HepG2 (cell line): Measurements from ENCODE around the gene ERBB3. TPM values are rescaled to one million over a fixed set of nuclear protein-coding genes. Genes with fewer than 3 reads are reported as not detected.

ENCODE experiments used
- ARNTL ChIP-seq: sonication (generic); formaldehyde crosslinking; IDR thresholded peaks from 2 replicates; pipeline ENCODE4 v1.4.0; 2020; ENCODE audit warnings: mild to moderate bottlenecking, missing genetic modification reagents
- BRD4 ChIP-seq: sonication (generic); formaldehyde crosslinking; IDR thresholded peaks from 2 replicates; pipeline ENCODE4 v1.4.0; 2020; ENCODE audit warnings: missing genetic modification reagents
- DPF2 ChIP-seq: sonication (generic); formaldehyde crosslinking; IDR thresholded peaks from 2 replicates; pipeline ENCODE4 v1.4.0; 2020; ENCODE audit warnings: mild to moderate bottlenecking, low read depth, missing genetic modification reagents, borderline replicate concordance
- FOSL2 ChIP-seq: sonication (generic); formaldehyde crosslinking; IDR thresholded peaks from 2 replicates; pipeline ENCODE4 v1.4.0; 2020; ENCODE audit warnings: missing genetic modification reagents
- FOXC1 ChIP-seq: sonication (generic); formaldehyde crosslinking; IDR thresholded peaks from 2 replicates; pipeline ENCODE4 v1.8.0; 2022; ENCODE audit warnings: mild to moderate bottlenecking, missing genetic modification reagents, borderline replicate concordance
- GATAD1 ChIP-seq: IDR thresholded peaks from 2 replicates; pipeline ENCODE4 v1.6.1; 2016; ENCODE audit warnings: missing genetic modification reagents, missing compliant biosample characterization
- GFI1 ChIP-seq: sonication (generic); formaldehyde crosslinking; IDR thresholded peaks from 2 replicates; pipeline ENCODE4 v1.5.0; 2020; ENCODE audit warnings: missing genetic modification reagents, mild to moderate bottlenecking, borderline replicate concordance
- GMEB2 ChIP-seq: IDR thresholded peaks from 2 replicates; pipeline ENCODE4 v1.6.1; 2016; ENCODE audit warnings: missing biosample characterization, missing genetic modification reagents, low read depth
- HMGXB3 ChIP-seq: sonication (generic); formaldehyde crosslinking; IDR thresholded peaks from 2 replicates; pipeline ENCODE4 v1.4.0; 2020; ENCODE audit warnings: missing genetic modification reagents, borderline replicate concordance
- PPARG ChIP-seq: conservative IDR thresholded peaks from 2 replicates; pipeline ENCODE4 v1.6.1; 2016; ENCODE audit warnings: missing biosample characterization, missing genetic modification reagents
- SPEN ChIP-seq: sonication (generic); formaldehyde crosslinking; IDR thresholded peaks from 2 replicates; pipeline ENCODE4 v1.5.1; 2020; ENCODE audit warnings: low read depth, mild to moderate bottlenecking, missing genetic modification reagents
- TSC22D2 ChIP-seq: sonication (generic); formaldehyde crosslinking; IDR thresholded peaks from 2 replicates; pipeline ENCODE4 v1.5.1; 2020; ENCODE audit warnings: missing genetic modification reagents, mild to moderate bottlenecking, borderline replicate concordance
- ZNF331 ChIP-seq: sonication (generic); formaldehyde crosslinking; IDR thresholded peaks from 2 replicates; pipeline ENCODE4 v1.4.0; 2020; ENCODE audit warnings: missing genetic modification reagents
- ZNF652 ChIP-seq: IDR thresholded peaks from 2 replicates; pipeline ENCODE4 v1.6.1; 2016; ENCODE audit warnings: low read depth, borderline replicate concordance
- ZNF781 ChIP-seq: sonication (generic); formaldehyde crosslinking; IDR thresholded peaks from 2 replicates; pipeline ENCODE4 v1.5.1; 2020; ENCODE audit warnings: borderline replicate concordance, mild to moderate bottlenecking, missing genetic modification reagents; ENCODE audit errors: not compliant biosample characterization
- polyA plus RNA-seq, 8 experiments: library from polyadenylated mRNA; depleted of rRNA in 3 of 8; stranded (reverse) in 7 of 8; unstranded in 1 of 8; fragments of >200 nt; fragmentation: Illumina TruSeq in 4 of 8; extraction: Trizol in 4 of 8; gene quantifications; 2 replicates each; pipeline versions ENCODE4 v1.2.1 to v1.2.3, GENCODE V29; 2011 to 2016; ENCODE audit warnings: low read depth in 4 of 8, missing spikeins in 1 of 8, mixed read lengths in 1 of 8; ENCODE audit not compliant: insufficient read depth in 1 of 8
- total RNA-seq, 5 experiments: library from RNA; depleted of rRNA; stranded (reverse); fragments of >200 nt; fragmentation: Illumina TruSeq; extraction: Trizol; gene quantifications; 2 replicates each; pipeline ENCODE4 v1.2.3, GENCODE V29; 2016; ENCODE audit warnings: low read depth in 1 of 5
- TF ChIP-seq, protein P1 (sequence below): sonication (generic); formaldehyde crosslinking; IDR thresholded peaks from 2 replicates; pipeline ENCODE4 v1.4.0; 2020; ENCODE audit warnings: missing genetic modification reagents
- TF ChIP-seq, protein P2 (sequence below): IDR thresholded peaks from 2 replicates; pipeline ENCODE4 v1.6.1; 2016; ENCODE audit warnings: low read depth, control low read depth
- TF ChIP-seq, protein P3 (sequence below): sonication (generic); formaldehyde crosslinking; IDR thresholded peaks from 2 replicates; pipeline ENCODE4 v1.9.0; 2022; ENCODE audit warnings: missing genetic modification reagents, mild to moderate bottlenecking, borderline replicate concordance

The ERBB3 gene
- total and polyA plus RNA-seq, 2 of the 13 experiments (the other 11 are each of a cell fraction or from before 2014, with no cell fraction given), result 93.6 to 358 TPM

DNA sequence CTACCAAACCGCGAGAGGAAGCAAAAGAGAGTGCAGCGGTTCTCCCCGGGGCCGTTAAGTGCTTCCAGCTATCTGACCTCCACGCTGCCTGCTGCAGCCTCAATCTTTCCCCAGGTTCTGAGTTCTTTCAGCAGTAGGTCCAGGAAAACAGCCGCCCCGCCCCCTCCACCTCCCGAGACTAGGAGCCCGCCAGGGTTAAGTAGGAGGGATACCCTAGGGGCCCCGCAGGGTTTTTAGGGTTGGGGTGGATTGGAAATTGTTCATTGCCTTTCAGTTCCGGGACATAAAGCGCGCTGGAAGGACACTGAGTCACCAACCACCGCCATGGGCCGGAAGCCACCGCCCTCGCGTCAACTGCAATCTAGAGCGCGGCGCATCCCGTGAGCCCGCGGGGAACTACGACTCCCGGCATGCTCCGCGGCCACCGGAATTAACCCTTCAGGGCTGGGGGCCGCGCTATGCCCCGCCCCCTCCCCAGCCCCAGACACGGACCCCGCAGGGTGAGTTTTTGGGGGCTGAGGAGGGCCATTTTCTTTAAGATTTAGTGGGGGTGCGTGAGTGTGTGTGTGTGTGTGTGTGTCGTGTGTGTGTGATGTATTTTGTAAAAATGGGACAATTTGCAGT lies 72.3 kb downstream of the ERBB3 start, which contains the start of gene MYL6B (continued):
- peak; percentile 53; the same call in 1 of the 2 replicates for TF ChIP-seq GMEB2
- TF ChIP-seq DPF2 (CRISPR knock-in tag), result no peak
- peak; percentile 99 for TF ChIP-seq ZNF652 (CRISPR knock-in tag)
- peak; percentile 85 for TF ChIP-seq GATAD1 (CRISPR knock-in tag)
- TF ChIP-seq ZNF781, result no peak
- TF ChIP-seq FOSL2, result peak; percentile 91
- TF ChIP-seq, protein P1, sequence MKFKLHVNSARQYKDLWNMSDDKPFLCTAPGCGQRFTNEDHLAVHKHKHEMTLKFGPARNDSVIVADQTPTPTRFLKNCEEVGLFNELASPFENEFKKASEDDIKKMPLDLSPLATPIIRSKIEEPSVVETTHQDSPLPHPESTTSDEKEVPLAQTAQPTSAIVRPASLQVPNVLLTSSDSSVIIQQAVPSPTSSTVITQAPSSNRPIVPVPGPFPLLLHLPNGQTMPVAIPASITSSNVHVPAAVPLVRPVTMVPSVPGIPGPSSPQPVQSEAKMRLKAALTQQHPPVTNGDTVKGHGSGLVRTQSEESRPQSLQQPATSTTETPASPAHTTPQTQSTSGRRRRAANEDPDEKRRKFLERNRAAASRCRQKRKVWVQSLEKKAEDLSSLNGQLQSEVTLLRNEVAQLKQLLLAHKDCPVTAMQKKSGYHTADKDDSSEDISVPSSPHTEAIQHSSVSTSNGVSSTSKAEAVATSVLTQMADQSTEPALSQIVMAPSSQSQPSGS (CRISPR knock-in tag), result peak; percentile 70; the same call in 1 of the 2 replicates
- TF ChIP-seq SPEN, result peak; percentile 57; the same call in 1 of the 2 replicates
- TF ChIP-seq GFI1 (CRISPR knock-in tag), result 0 out of 2 replicates have a peak, but pooled peaks have one; percentile 26
- TF ChIP-seq ARNTL (CRISPR knock-in tag), result no peak
- TF ChIP-seq FOXC1 (CRISPR knock-in tag), result no peak
- TF ChIP-seq, protein P2, sequence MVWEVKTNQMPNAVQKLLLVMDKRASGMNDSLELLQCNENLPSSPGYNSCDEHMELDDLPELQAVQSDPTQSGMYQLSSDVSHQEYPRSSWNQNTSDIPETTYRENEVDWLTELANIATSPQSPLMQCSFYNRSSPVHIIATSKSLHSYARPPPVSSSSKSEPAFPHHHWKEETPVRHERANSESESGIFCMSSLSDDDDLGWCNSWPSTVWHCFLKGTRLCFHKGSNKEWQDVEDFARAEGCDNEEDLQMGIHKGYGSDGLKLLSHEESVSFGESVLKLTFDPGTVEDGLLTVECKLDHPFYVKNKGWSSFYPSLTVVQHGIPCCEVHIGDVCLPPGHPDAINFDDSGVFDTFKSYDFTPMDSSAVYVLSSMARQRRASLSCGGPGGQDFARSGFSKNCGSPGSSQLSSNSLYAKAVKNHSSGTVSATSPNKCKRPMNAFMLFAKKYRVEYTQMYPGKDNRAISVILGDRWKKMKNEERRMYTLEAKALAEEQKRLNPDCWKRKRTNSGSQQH (CRISPR knock-in tag), result 0 out of 2 replicates have a peak, but pooled peaks have one; percentile 53
- 0 out of 2 replicates have a peak, but pooled peaks have one; percentile 11 for TF ChIP-seq PPARG (CRISPR knock-in tag)
- TF ChIP-seq, protein P3, sequence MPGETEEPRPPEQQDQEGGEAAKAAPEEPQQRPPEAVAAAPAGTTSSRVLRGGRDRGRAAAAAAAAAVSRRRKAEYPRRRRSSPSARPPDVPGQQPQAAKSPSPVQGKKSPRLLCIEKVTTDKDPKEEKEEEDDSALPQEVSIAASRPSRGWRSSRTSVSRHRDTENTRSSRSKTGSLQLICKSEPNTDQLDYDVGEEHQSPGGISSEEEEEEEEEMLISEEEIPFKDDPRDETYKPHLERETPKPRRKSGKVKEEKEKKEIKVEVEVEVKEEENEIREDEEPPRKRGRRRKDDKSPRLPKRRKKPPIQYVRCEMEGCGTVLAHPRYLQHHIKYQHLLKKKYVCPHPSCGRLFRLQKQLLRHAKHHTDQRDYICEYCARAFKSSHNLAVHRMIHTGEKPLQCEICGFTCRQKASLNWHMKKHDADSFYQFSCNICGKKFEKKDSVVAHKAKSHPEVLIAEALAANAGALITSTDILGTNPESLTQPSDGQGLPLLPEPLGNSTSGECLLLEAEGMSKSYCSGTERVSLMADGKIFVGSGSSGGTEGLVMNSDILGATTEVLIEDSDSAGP, result peak; percentile 73
- peak; percentile 78; the same call in 1 of the 2 replicates for TF ChIP-seq ZNF331 (CRISPR knock-in tag)
- TF ChIP-seq BRD4, result 0 out of 2 replicates have a peak, but pooled peaks have one; percentile 56
- 0 out of 2 replicates have a peak, but pooled peaks have one; percentile 62 for TF ChIP-seq HMGXB3 (CRISPR knock-in tag)
- TF ChIP-seq TSC22D2 (CRISPR knock-in tag), result 0 out of 2 replicates have a peak, but pooled peaks have one; percentile 27
